Skeletal muscle tissue (tissue), 4 donors: Measurements from ENCODE around the gene XPO6. TPM values are rescaled to one million over a fixed set of nuclear protein-coding genes. Genes with fewer than 3 reads are reported as not detected.

ENCODE experiments used
- H3K27ac ChIP-seq: one replicate; pipeline ENCODE4 v1.7.0; 2013; ENCODE audit warnings: mild to moderate bottlenecking, low read depth, low read length, inconsistent platforms
- H3K27me3 ChIP-seq, 3 donors: one replicate each; pipeline ENCODE4 v1.7.0; 2013; ENCODE audit warnings: low read length in 3 of 3; ENCODE audit not compliant: control insufficient read depth in 3 of 3, insufficient read depth in 3 of 3
- H3K36me3 ChIP-seq, 3 donors: one replicate each; pipeline ENCODE4 v1.7.0; 2013; ENCODE audit warnings: low read length in 3 of 3; ENCODE audit not compliant: control insufficient read depth in 3 of 3, insufficient read depth in 3 of 3
- H3K4me1 ChIP-seq, 3 donors: one replicate each; pipeline ENCODE4 v1.7.0; 2013; ENCODE audit warnings: low read length in 3 of 3, mild to moderate bottlenecking in 3 of 3; ENCODE audit not compliant: control insufficient read depth in 3 of 3, insufficient read depth in 3 of 3
- H3K4me3 ChIP-seq, 3 donors: one replicate each; pipeline ENCODE4 v1.7.0; 2013; ENCODE audit warnings: low read length in 3 of 3
- H3K9ac ChIP-seq, 3 donors: one replicate each; pipeline ENCODE4 v1.7.0; 2013; ENCODE audit warnings: low read length in 3 of 3, mild to moderate bottlenecking in 3 of 3, moderate library complexity in 2 of 3, low read depth in 1 of 3
- H3K9me3 ChIP-seq, 3 donors: one replicate each; pipeline ENCODE4 v1.7.0; 2013; ENCODE audit warnings: low read length in 3 of 3; ENCODE audit not compliant: control insufficient read depth in 3 of 3
- total RNA-seq: library from RNA; depleted of rRNA; stranded (reverse); fragments of >200 nt; gene quantifications from one replicate; pipeline ENCODE4 v1.2.3, GENCODE V29; 2014
- donor health status: Osteomylitis.

XPO6 gene
- total RNA-seq, 1 donor from 2014 or later, result 33.9 TPM

- H3K9ac ChIP-seq, result no peak overlapping the region
- H3K9me3 ChIP-seq, result no peaks in the 10 kb centered on the region
- no peaks in the 10 kb centered on the region for H3K27me3 ChIP-seq
- H3K36me3 ChIP-seq, result peaks cover 33 to 53% (median 53%) of the 10 kb centered on the region in 3 donors
- H3K27ac ChIP-seq, result no peak overlapping the region
- no peaks in the 10 kb centered on the region for H3K4me1 ChIP-seq
- H3K4me3 ChIP-seq, result no peak overlapping the region
Observed at GRCh38 chr16:28149011-28149888, 62.5 kb downstream of the XPO6 start.

- Histone ChIP-seq H3K27me3 (no peaks in the 10 kb centered on the region), H3K4me1 (no peaks in the 10 kb centered on the region), H3K36me3 (peaks cover 33 to 47% (median 41%) of the 10 kb centered on the region in 3 donors), H3K9ac (no peak overlapping the region), H3K4me3 (no peak overlapping the region), H3K27ac (no peak overlapping the region), H3K9me3 (no peaks in the 10 kb centered on the region)
Observed at GRCh38 chr16:28146536-28146935, 65.2 kb downstream of the XPO6 start.

- H3K27me3 ChIP-seq, result no peaks in the 10 kb centered on the region
- peaks cover 27 to 40% (median 36%) of the 10 kb centered on the region in 3 donors for H3K36me3 ChIP-seq
- no peak overlapping the region for H3K4me3 ChIP-seq
- H3K9ac ChIP-seq, result no peak overlapping the region
- H3K4me1 ChIP-seq, result no peaks in the 10 kb centered on the region
- H3K27ac ChIP-seq, result no peak overlapping the region
- no peaks in the 10 kb centered on the region for H3K9me3 ChIP-seq
Observed at GRCh38 chr16:28145796-28146195, 66.0 kb downstream of the XPO6 start.

GRCh38 chr16:28140788-28141618, 70.8 kb downstream of the XPO6 start:
- H3K4me1 ChIP-seq, result no peaks in the 10 kb centered on the region
- H3K27ac ChIP-seq, result no peak overlapping the region
- no peak overlapping the region for H3K4me3 ChIP-seq
- H3K9ac ChIP-seq, result no peak overlapping the region
- H3K9me3 ChIP-seq, result no peaks in the 10 kb centered on the region
- H3K27me3 ChIP-seq, result no peaks in the 10 kb centered on the region
- peaks cover 13 to 16% (median 16%) of the 10 kb centered on the region in 3 donors for H3K36me3 ChIP-seq

GRCh38 chr16:28139530-28139929, 72.2 kb downstream of the XPO6 start:
- Histone ChIP-seq H3K36me3 (peaks cover 15 to 16% (median 15%) of the 10 kb centered on the region in 3 donors), H3K27ac (no peak overlapping the region), H3K9ac (no peak overlapping the region), H3K9me3 (no peaks in the 10 kb centered on the region), H3K4me3 (no peak overlapping the region), H3K4me1 (no peaks in the 10 kb centered on the region), H3K27me3 (no peaks in the 10 kb centered on the region)

GRCh38 chr16:28136751-28137434, 74.9 kb downstream of the XPO6 start:
- H3K4me1 ChIP-seq, result peaks cover 0 to under 1% (median 0%) of the 10 kb centered on the region in 3 donors
- no peaks in the 10 kb centered on the region for H3K9me3 ChIP-seq
- no peak overlapping the region for H3K9ac ChIP-seq
- H3K27ac ChIP-seq, result no peak overlapping the region
- H3K27me3 ChIP-seq, result no peaks in the 10 kb centered on the region
- H3K36me3 ChIP-seq, result peaks cover 27 to 30% (median 28%) of the 10 kb centered on the region in 3 donors
- no peak overlapping the region for H3K4me3 ChIP-seq

GRCh38 chr16:28133666-28134065, 78.1 kb downstream of the XPO6 start:
- H3K4me3 ChIP-seq, result no peak overlapping the region
- peaks cover 40 to 45% (median 42%) of the 10 kb centered on the region in 3 donors for H3K36me3 ChIP-seq
- H3K27ac ChIP-seq, result no peak overlapping the region
- H3K27me3 ChIP-seq, result no peaks in the 10 kb centered on the region
- no peaks in the 10 kb centered on the region for H3K9me3 ChIP-seq
- no peak overlapping the region for H3K9ac ChIP-seq
- peaks cover 0 to 13% (median 4%) of the 10 kb centered on the region in 3 donors for H3K4me1 ChIP-seq

- H3K36me3 ChIP-seq, result peaks cover 55 to 56% (median 56%) of the 10 kb centered on the region in 3 donors
- H3K4me1 ChIP-seq, result peaks cover 0 to 13% (median 4%) of the 10 kb centered on the region in 3 donors
- peak overlapping the region; percentile 72 for H3K27ac ChIP-seq
- no peaks in the 10 kb centered on the region for H3K27me3 ChIP-seq
- H3K9me3 ChIP-seq, result no peaks in the 10 kb centered on the region
- no peak overlapping the region for H3K9ac ChIP-seq
- H3K4me3 ChIP-seq, result no peak overlapping the region
Observed at GRCh38 chr16:28131743-28132393, 79.9 kb downstream of the XPO6 start.

- H3K9me3 ChIP-seq, result no peaks in the 10 kb centered on the region
- peaks cover 0 to 13% (median 4%) of the 10 kb centered on the region in 3 donors for H3K4me1 ChIP-seq
- H3K36me3 ChIP-seq, result peaks cover 58 to 61% (median 59%) of the 10 kb centered on the region in 3 donors
- H3K4me3 ChIP-seq, result no peak overlapping the region
- peak overlapping the region; percentile 72 for H3K27ac ChIP-seq
- no peak overlapping the region for H3K9ac ChIP-seq
- no peaks in the 10 kb centered on the region for H3K27me3 ChIP-seq
Observed at GRCh38 chr16:28131181-28131580, 80.6 kb downstream of the XPO6 start.
